ENCODE measurements around the gene SPATA17. TPM values are rescaled to one million over a fixed set of nuclear protein-coding genes. Genes with fewer than 3 reads are reported as not detected.

SPATA17 gene
- total RNA-seq, 1 experiment from 2014 or later: not detected

GRCh38 chr1:217602380-217602779 lies 28.8 kb upstream of the SPATA17 start:
- H3K4me3 ChIP-seq (ENCODE audit: low read depth, low read length, poor library complexity, severe bottlenecking): no peak overlapping the region
- no peaks in the 10 kb centered on the region for H3K9me3 ChIP-seq (ENCODE audit: low read depth, low read length, poor library complexity, severe bottlenecking)
- intact Hi-C loops (cut with micrococcal nuclease; ENCODE audit: unreplicated experiment): no loop called here
- no TSS peak for BruUV-seq (replicated peaks)
- CTCF ChIA-PET: no interaction called here
- H3K27me3 ChIP-seq (replicated peaks; ENCODE audit: insufficient read depth, low read depth, low read length, poor library complexity): no peaks in the 10 kb centered on the region
- H3K4me1 ChIP-seq (ENCODE audit: insufficient read depth, low read length, poor library complexity, severe bottlenecking): peaks cover 8% of the 10 kb centered on the region
- POLR2A ChIA-PET (ENCODE audit: low non-redundant PET): no interaction called here
- DNase-seq (ENCODE audit: low spot score): no peak
- no peak overlapping the region for H3K27ac ChIP-seq (ENCODE audit: low read depth, low read length, poor library complexity, severe bottlenecking)
- H3K36me3 ChIP-seq (ENCODE audit: insufficient read depth, low read length, poor library complexity, severe bottlenecking): no peaks in the 10 kb centered on the region
- TF ChIP-seq EZH2 (IDR thresholded peaks at IDR 0.05; ENCODE audit: borderline replicate concordance, low read depth, low read length, poor library complexity, severe bottlenecking): no peak

- ChIA-PET CTCF (no interaction called here), POLR2A (ENCODE audit: low non-redundant PET) (no interaction called here)
- no TSS peak for BruUV-seq (replicated peaks)
- Histone ChIP-seq H3K36me3 (ENCODE audit: insufficient read depth, low read length, poor library complexity, severe bottlenecking) (peaks cover 8% of the 10 kb centered on the region), H3K27ac (ENCODE audit: low read depth, low read length, poor library complexity, severe bottlenecking) (no peak overlapping the region), H3K27me3 (replicated peaks; ENCODE audit: insufficient read depth, low read depth, low read length, poor library complexity) (no peaks in the 10 kb centered on the region), H3K4me1 (ENCODE audit: insufficient read depth, low read length, poor library complexity, severe bottlenecking) (peaks cover 8% of the 10 kb centered on the region), H3K9me3 (ENCODE audit: low read depth, low read length, poor library complexity, severe bottlenecking) (no peaks in the 10 kb centered on the region), H3K4me3 (ENCODE audit: low read depth, low read length, poor library complexity, severe bottlenecking) (no peak overlapping the region)
- intact Hi-C loops (cut with micrococcal nuclease; ENCODE audit: unreplicated experiment): no loop called here
- no peak for TF ChIP-seq EZH2 (IDR thresholded peaks at IDR 0.05; ENCODE audit: borderline replicate concordance, low read depth, low read length, poor library complexity, severe bottlenecking)
- DNase-seq (ENCODE audit: low spot score): no peak
Observed at GRCh38 chr1:217605390-217605789, 25.8 kb upstream of the SPATA17 start.

DNA sequence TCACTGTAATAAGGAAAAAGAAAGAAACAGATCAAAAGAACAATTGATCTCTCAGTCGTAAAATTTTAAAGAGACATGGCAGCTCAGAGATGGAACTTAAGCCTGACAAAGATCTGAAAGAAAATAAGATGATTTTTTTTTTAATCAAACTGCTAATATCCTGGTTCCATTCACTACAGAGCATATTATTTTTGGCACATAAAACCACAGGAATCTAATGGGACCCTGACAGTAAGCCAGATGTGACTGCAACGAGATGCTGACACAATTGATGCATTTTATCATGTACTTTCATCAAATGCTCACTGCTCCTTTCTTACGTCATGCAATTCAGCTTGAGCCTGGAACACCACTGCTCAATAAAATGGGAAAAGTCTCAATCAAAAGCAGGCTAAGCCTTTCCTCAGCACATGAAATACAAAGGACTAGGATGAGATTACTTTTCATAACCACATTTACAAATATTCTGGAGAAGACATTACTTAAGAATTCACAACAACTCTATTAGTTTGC lies 16.9 kb upstream of the SPATA17 start:
- Histone ChIP-seq H3K27ac (ENCODE audit: low read depth, low read length, poor library complexity, severe bottlenecking) (no peak overlapping the region), H3K9me3 (ENCODE audit: low read depth, low read length, poor library complexity, severe bottlenecking) (no peaks in the 10 kb centered on the region), H3K4me1 (ENCODE audit: insufficient read depth, low read length, poor library complexity, severe bottlenecking) (peaks cover 6% of the 10 kb centered on the region), H3K36me3 (ENCODE audit: insufficient read depth, low read length, poor library complexity, severe bottlenecking) (peaks cover 8% of the 10 kb centered on the region), H3K27me3 (replicated peaks; ENCODE audit: insufficient read depth, low read depth, low read length, poor library complexity) (no peaks in the 10 kb centered on the region), H3K4me3 (ENCODE audit: low read depth, low read length, poor library complexity, severe bottlenecking) (no peak overlapping the region)
- TF ChIP-seq, protein P1, sequence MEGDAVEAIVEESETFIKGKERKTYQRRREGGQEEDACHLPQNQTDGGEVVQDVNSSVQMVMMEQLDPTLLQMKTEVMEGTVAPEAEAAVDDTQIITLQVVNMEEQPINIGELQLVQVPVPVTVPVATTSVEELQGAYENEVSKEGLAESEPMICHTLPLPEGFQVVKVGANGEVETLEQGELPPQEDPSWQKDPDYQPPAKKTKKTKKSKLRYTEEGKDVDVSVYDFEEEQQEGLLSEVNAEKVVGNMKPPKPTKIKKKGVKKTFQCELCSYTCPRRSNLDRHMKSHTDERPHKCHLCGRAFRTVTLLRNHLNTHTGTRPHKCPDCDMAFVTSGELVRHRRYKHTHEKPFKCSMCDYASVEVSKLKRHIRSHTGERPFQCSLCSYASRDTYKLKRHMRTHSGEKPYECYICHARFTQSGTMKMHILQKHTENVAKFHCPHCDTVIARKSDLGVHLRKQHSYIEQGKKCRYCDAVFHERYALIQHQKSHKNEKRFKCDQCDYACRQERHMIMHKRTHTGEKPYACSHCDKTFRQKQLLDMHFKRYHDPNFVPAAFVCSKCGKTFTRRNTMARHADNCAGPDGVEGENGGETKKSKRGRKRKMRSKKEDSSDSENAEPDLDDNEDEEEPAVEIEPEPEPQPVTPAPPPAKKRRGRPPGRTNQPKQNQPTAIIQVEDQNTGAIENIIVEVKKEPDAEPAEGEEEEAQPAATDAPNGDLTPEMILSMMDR (conservative IDR thresholded peaks at IDR 0.05; ENCODE audit: low read depth, low read length): no peak
- no peak for TF ChIP-seq EZH2 (IDR thresholded peaks at IDR 0.05; ENCODE audit: borderline replicate concordance, low read depth, low read length, poor library complexity, severe bottlenecking)
- ChIA-PET POLR2A (ENCODE audit: low non-redundant PET) (no interaction called here), CTCF (no interaction called here)
- BruUV-seq (replicated peaks): no TSS peak
- no peak for DNase-seq (ENCODE audit: low spot score)
- intact Hi-C loops (cut with micrococcal nuclease; ENCODE audit: unreplicated experiment): no loop called here

GRCh38 chr1:217617126-217617525 lies 14.0 kb upstream of the SPATA17 start:
- Histone ChIP-seq H3K27me3 (replicated peaks; ENCODE audit: insufficient read depth, low read depth, low read length, poor library complexity) (no peaks in the 10 kb centered on the region), H3K9me3 (ENCODE audit: low read depth, low read length, poor library complexity, severe bottlenecking) (no peaks in the 10 kb centered on the region), H3K27ac (ENCODE audit: low read depth, low read length, poor library complexity, severe bottlenecking) (no peak overlapping the region), H3K4me3 (ENCODE audit: low read depth, low read length, poor library complexity, severe bottlenecking) (no peak overlapping the region), H3K36me3 (ENCODE audit: insufficient read depth, low read length, poor library complexity, severe bottlenecking) (peaks cover 10% of the 10 kb centered on the region), H3K4me1 (ENCODE audit: insufficient read depth, low read length, poor library complexity, severe bottlenecking) (peaks cover 6% of the 10 kb centered on the region)
- intact Hi-C loops (cut with micrococcal nuclease; ENCODE audit: unreplicated experiment): no loop called here
- TF ChIP-seq, protein P1 (conservative IDR thresholded peaks at IDR 0.05; ENCODE audit: low read depth, low read length): no peak
- TF ChIP-seq EZH2 (IDR thresholded peaks at IDR 0.05; ENCODE audit: borderline replicate concordance, low read depth, low read length, poor library complexity, severe bottlenecking): no peak
- ChIA-PET POLR2A (ENCODE audit: low non-redundant PET) (no interaction called here), CTCF (no interaction called here)
- no peak for DNase-seq (ENCODE audit: low spot score)
- BruUV-seq (replicated peaks): no TSS peak

Data from A673 (cell line).